Skeletal muscle satellite cell (primary cell): ENCODE results near the gene DTX3L. TPM values are rescaled to one million over a fixed set of nuclear protein-coding genes. Genes with fewer than 3 reads are reported as not detected.

Source experiments
- H3K27me3 ChIP-seq: 2 replicates; pipeline ENCODE4 v1.7.0; 2013; ENCODE audit warnings: low read length; ENCODE audit not compliant: control insufficient read depth, insufficient read depth
- H3K36me3 ChIP-seq: 2 replicates; pipeline ENCODE4 v1.7.0; 2013; ENCODE audit warnings: mild to moderate bottlenecking, control low read depth, low read length; ENCODE audit not compliant: insufficient read depth
- H3K4me1 ChIP-seq: 2 replicates; pipeline ENCODE4 v1.7.0; 2013; ENCODE audit warnings: low read length; ENCODE audit not compliant: control insufficient read depth, insufficient read depth
- H3K4me2 ChIP-seq: 2 replicates; pipeline ENCODE4 v1.7.0; 2013; ENCODE audit warnings: mild to moderate bottlenecking, low read length
- H3K4me3 ChIP-seq: 2 replicates; pipeline ENCODE4 v1.7.0; 2013; ENCODE audit warnings: low read length
- H3K9ac ChIP-seq: 2 replicates; pipeline ENCODE4 v1.7.0; 2013; ENCODE audit warnings: mild to moderate bottlenecking, low read depth, low read length, moderate library complexity
- H3K9me3 ChIP-seq: replicated peaks from 2 replicates; pipeline ENCODE4 v1.7.0; 2013; ENCODE audit warnings: mild to moderate bottlenecking, control low read depth, low read length
- total RNA-seq: library from RNA; depleted of rRNA; stranded (reverse); fragments of >200 nt; gene quantifications from 2 replicates; pipeline ENCODE4 v1.2.3, GENCODE V29; 2012; rRNA removed

Gene DTX3L
- 11.4 and 11.7 TPM in 2 replicates for total RNA-seq

- Histone ChIP-seq H3K4me3 (peak within 1 kb of the TSS; percentile 89), H3K9me3 (no peaks in the 10 kb centered on the region), H3K9ac (peak within 1 kb of the TSS; percentile 93), H3K4me2 (peak within 1 kb of the TSS; percentile 94), H3K4me1 (peaks cover 11% of the 10 kb centered on the region), H3K36me3 (peaks cover 11% of the 10 kb centered on the region), H3K27me3 (no peaks in the 10 kb centered on the region)
These were observed at the start of gene DTX3L, which contains the start of gene PARP9 for GRCh38 chr3:122564155-122564912. DTX3L (plus strand) TSS chr3:122564338; CDS start chr3:122564427, 89 bp downstream. PARP9 (minus strand) TSS chr3:122564300; CDS start chr3:122559620, 4,680 bp downstream.

- no peaks in the 10 kb centered on the region for H3K36me3 ChIP-seq
- H3K9me3 ChIP-seq, result no peaks in the 10 kb centered on the region
- peaks cover 28% of the 10 kb centered on the region for H3K4me1 ChIP-seq
- peaks cover 12% of the 10 kb centered on the region for H3K27me3 ChIP-seq
- H3K4me3 ChIP-seq, result peak overlapping the region; percentile 98
- peak overlapping the region; percentile 90 for H3K4me2 ChIP-seq
- peak overlapping the region; percentile 99 for H3K9ac ChIP-seq
These were observed 49.1 kb upstream of the DTX3L start for GRCh38 chr3:122515020-122515468.

- H3K9ac ChIP-seq, result no peak overlapping the region
- no peaks in the 10 kb centered on the region for H3K36me3 ChIP-seq
- H3K27me3 ChIP-seq, result peaks cover 12% of the 10 kb centered on the region
- H3K9me3 ChIP-seq, result no peaks in the 10 kb centered on the region
- no peak overlapping the region for H3K4me3 ChIP-seq
- H3K4me1 ChIP-seq, result peaks cover 27% of the 10 kb centered on the region
- H3K4me2 ChIP-seq, result no peak overlapping the region
These were observed 48.3 kb upstream of the DTX3L start for GRCh38 chr3:122515870-122516269.

- Histone ChIP-seq H3K4me3 (no peak overlapping the region), H3K27me3 (peaks cover 12% of the 10 kb centered on the region), H3K9me3 (no peaks in the 10 kb centered on the region), H3K4me1 (peaks cover 18% of the 10 kb centered on the region), H3K4me2 (no peak overlapping the region), H3K9ac (no peak overlapping the region), H3K36me3 (no peaks in the 10 kb centered on the region)
These were observed 47.2 kb upstream of the DTX3L start for GRCh38 chr3:122516846-122517360.

- Histone ChIP-seq H3K4me2 (no peak overlapping the region), H3K9me3 (no peaks in the 10 kb centered on the region), H3K9ac (no peak overlapping the region), H3K36me3 (no peaks in the 10 kb centered on the region), H3K4me3 (no peak overlapping the region), H3K27me3 (peaks cover 12% of the 10 kb centered on the region), H3K4me1 (peaks cover 3% of the 10 kb centered on the region)
These were observed 44.4 kb upstream of the DTX3L start for GRCh38 chr3:122519693-122520092.

GRCh38 chr3:122520861-122521260 is 43.3 kb upstream of the DTX3L start:
- Histone ChIP-seq H3K4me2 (no peak overlapping the region), H3K9ac (no peak overlapping the region), H3K9me3 (no peaks in the 10 kb centered on the region), H3K36me3 (no peaks in the 10 kb centered on the region), H3K4me3 (no peak overlapping the region), H3K27me3 (peaks cover 12% of the 10 kb centered on the region), H3K4me1 (no peaks in the 10 kb centered on the region)

GRCh38 chr3:122523317-122523716 is 40.8 kb upstream of the DTX3L start:
- H3K9ac ChIP-seq, result no peak overlapping the region
- no peaks in the 10 kb centered on the region for H3K4me1 ChIP-seq
- H3K4me2 ChIP-seq, result no peak overlapping the region
- H3K4me3 ChIP-seq, result no peak overlapping the region
- no peaks in the 10 kb centered on the region for H3K36me3 ChIP-seq
- H3K27me3 ChIP-seq, result peaks cover 6% of the 10 kb centered on the region
- H3K9me3 ChIP-seq, result no peaks in the 10 kb centered on the region

- H3K9ac ChIP-seq, result no peak overlapping the region
- H3K4me1 ChIP-seq, result peaks cover 11% of the 10 kb centered on the region
- H3K9me3 ChIP-seq, result no peaks in the 10 kb centered on the region
- no peaks in the 10 kb centered on the region for H3K36me3 ChIP-seq
- H3K4me3 ChIP-seq, result no peak overlapping the region
- no peaks in the 10 kb centered on the region for H3K27me3 ChIP-seq
- H3K4me2 ChIP-seq, result no peak overlapping the region
These were observed 34.0 kb upstream of the DTX3L start for GRCh38 chr3:122530164-122530563.

- no peak overlapping the region for H3K4me3 ChIP-seq
- H3K9ac ChIP-seq, result no peak overlapping the region
- no peak overlapping the region for H3K4me2 ChIP-seq
- H3K36me3 ChIP-seq, result no peaks in the 10 kb centered on the region
- H3K9me3 ChIP-seq, result no peaks in the 10 kb centered on the region
- no peaks in the 10 kb centered on the region for H3K27me3 ChIP-seq
- H3K4me1 ChIP-seq, result peaks cover 11% of the 10 kb centered on the region
These were observed 30.7 kb upstream of the DTX3L start for GRCh38 chr3:122533480-122533879.

GRCh38 chr3:122533931-122534334 is 30.2 kb upstream of the DTX3L start:
- no peaks in the 10 kb centered on the region for H3K27me3 ChIP-seq
- H3K9ac ChIP-seq, result no peak overlapping the region
- no peak overlapping the region for H3K4me3 ChIP-seq
- H3K4me1 ChIP-seq, result peaks cover 11% of the 10 kb centered on the region
- H3K4me2 ChIP-seq, result no peak overlapping the region
- no peaks in the 10 kb centered on the region for H3K9me3 ChIP-seq
- no peaks in the 10 kb centered on the region for H3K36me3 ChIP-seq

- H3K9ac ChIP-seq, result no peak overlapping the region
- H3K9me3 ChIP-seq, result no peaks in the 10 kb centered on the region
- H3K36me3 ChIP-seq, result no peaks in the 10 kb centered on the region
These were observed 28.0 kb upstream of the DTX3L start for GRCh38 chr3:122535964-122536631.

More at GRCh38 chr3:122535964-122536631, 28.0 kb upstream of the DTX3L start:
- H3K4me1 ChIP-seq, result peaks cover 11% of the 10 kb centered on the region
- H3K4me2 ChIP-seq, result no peak overlapping the region
- no peaks in the 10 kb centered on the region for H3K27me3 ChIP-seq
- H3K4me3 ChIP-seq, result no peak overlapping the region
